ENCODE data around the gene FRAT2.

DNA sequence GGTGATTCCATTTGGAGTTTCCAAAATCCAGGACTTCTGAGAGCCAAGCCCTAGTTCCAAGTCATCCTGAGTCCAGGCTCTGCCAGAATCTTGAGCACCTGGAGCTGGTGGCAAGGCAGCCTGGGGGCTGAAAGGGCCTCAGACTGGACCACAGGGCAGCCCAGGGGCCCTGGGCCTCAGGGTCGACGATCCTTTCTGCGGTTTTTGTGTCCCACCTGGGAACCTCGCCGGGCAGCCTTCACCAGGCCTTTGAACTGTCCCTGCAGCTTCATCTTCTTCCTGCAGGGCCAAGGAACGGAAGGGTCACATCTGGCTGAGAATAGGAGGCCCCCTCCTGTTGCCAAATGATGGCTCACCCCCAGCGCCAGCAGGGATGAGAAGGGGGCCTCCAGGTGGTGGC lies 22.4 kb upstream of the FRAT2 start:
- TF ChIP-seq, protein P1, sequence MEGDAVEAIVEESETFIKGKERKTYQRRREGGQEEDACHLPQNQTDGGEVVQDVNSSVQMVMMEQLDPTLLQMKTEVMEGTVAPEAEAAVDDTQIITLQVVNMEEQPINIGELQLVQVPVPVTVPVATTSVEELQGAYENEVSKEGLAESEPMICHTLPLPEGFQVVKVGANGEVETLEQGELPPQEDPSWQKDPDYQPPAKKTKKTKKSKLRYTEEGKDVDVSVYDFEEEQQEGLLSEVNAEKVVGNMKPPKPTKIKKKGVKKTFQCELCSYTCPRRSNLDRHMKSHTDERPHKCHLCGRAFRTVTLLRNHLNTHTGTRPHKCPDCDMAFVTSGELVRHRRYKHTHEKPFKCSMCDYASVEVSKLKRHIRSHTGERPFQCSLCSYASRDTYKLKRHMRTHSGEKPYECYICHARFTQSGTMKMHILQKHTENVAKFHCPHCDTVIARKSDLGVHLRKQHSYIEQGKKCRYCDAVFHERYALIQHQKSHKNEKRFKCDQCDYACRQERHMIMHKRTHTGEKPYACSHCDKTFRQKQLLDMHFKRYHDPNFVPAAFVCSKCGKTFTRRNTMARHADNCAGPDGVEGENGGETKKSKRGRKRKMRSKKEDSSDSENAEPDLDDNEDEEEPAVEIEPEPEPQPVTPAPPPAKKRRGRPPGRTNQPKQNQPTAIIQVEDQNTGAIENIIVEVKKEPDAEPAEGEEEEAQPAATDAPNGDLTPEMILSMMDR (IDR thresholded peaks at IDR 0.05; ENCODE audit: low read length), result no peak
- no peak for TF ChIP-seq EZH2 (IDR thresholded peaks at IDR 0.05; ENCODE audit: borderline replicate concordance, low read length)
